DOHH2 (cell line): ENCODE measurements around the gene GPC6.

ENCODE experiments used
- H3F3A ChIP-seq: fragments of 200-600 bp; sonication (generic), shearing (Covaris generic); 2 replicates; pipeline ENCODE4 v1.6.0; 2016; ENCODE audit warnings: antibody characterized with exemption, mild to moderate bottlenecking; ENCODE audit not compliant: control insufficient read depth, insufficient read depth
- H3K27ac ChIP-seq: fragments of 200-600 bp; sonication (generic); 2 replicates; pipeline ENCODE4 v1.5.1; 2014; ENCODE audit warnings: low read depth, mild to moderate bottlenecking, low read length, moderate library complexity
- H3K27me3 ChIP-seq: fragments of 200-600 bp; sonication (generic); 2 replicates; pipeline ENCODE4 v1.6.1; 2014; ENCODE audit warnings: mild to moderate bottlenecking, low read length, mixed read lengths; ENCODE audit not compliant: control insufficient read depth
- H3K36me3 ChIP-seq: fragments of 200-600 bp; sonication (generic); 2 replicates; pipeline ENCODE4 v1.6.1; 2014; ENCODE audit warnings: mild to moderate bottlenecking, low read length, moderate library complexity, mixed read lengths; ENCODE audit not compliant: control insufficient read depth
- H3K4me1 ChIP-seq: fragments of 200-600 bp; sonication (generic); 2 replicates; pipeline ENCODE4 v1.6.1; 2014; ENCODE audit warnings: mild to moderate bottlenecking, low read length, mixed read lengths; ENCODE audit not compliant: control insufficient read depth
- H3K4me2 ChIP-seq: fragments of 200-600 bp; sonication (generic); 2 replicates; pipeline ENCODE4 v1.6.0; 2014; ENCODE audit warnings: mild to moderate bottlenecking, low read length, moderate library complexity
- H3K4me3 ChIP-seq: fragments of 200-600 bp; sonication (generic); 2 replicates; pipeline ENCODE4 v1.5.1; 2014; ENCODE audit warnings: mild to moderate bottlenecking, low read length, mixed read lengths
- H3K79me2 ChIP-seq: fragments of 200-600 bp; sonication (generic); 2 replicates; pipeline ENCODE4 v1.6.1; 2014; ENCODE audit warnings: mild to moderate bottlenecking, low read length, mixed read lengths; ENCODE audit not compliant: control insufficient read depth
- H3K9me2 ChIP-seq: fragments of 200-600 bp; sonication (generic); replicated peaks from 2 replicates; pipeline ENCODE4 v1.6.1; 2014; ENCODE audit warnings: mild to moderate bottlenecking, low read length, mixed read lengths; ENCODE audit not compliant: control insufficient read depth
- H3K9me3 ChIP-seq: fragments of 200-600 bp; sonication (generic); 2 replicates; pipeline ENCODE4 v1.6.1; 2014; ENCODE audit warnings: antibody characterized with exemption, low read length, mixed read lengths; ENCODE audit not compliant: control insufficient read depth, insufficient read depth
- H4K20me1 ChIP-seq: fragments of 200-600 bp; sonication (generic); 2 replicates; pipeline ENCODE4 v1.6.0; 2014; ENCODE audit warnings: low read depth, mild to moderate bottlenecking, antibody characterized with exemption, low read length, moderate library complexity; ENCODE audit not compliant: control insufficient read depth, insufficient read depth
- CTCF ChIP-seq: fragments of 200-600 bp; sonication (generic); IDR thresholded peaks from one replicate; pipeline ENCODE4 v1.5.1; 2014; ENCODE audit warnings: antibody characterized with exemption, mild to moderate bottlenecking, low read depth, low read length; ENCODE audit not compliant: poor library complexity, severe bottlenecking
- EZH2phosphoT487 ChIP-seq: fragments of 200-600 bp; sonication (generic); IDR thresholded peaks from 2 replicates; pipeline ENCODE4 v1.6.1; 2017; ENCODE audit warnings: borderline replicate concordance, mild to moderate bottlenecking, antibody characterized with exemption, low read length, moderate library complexity, mixed read lengths

GPC6 gene

DNA sequence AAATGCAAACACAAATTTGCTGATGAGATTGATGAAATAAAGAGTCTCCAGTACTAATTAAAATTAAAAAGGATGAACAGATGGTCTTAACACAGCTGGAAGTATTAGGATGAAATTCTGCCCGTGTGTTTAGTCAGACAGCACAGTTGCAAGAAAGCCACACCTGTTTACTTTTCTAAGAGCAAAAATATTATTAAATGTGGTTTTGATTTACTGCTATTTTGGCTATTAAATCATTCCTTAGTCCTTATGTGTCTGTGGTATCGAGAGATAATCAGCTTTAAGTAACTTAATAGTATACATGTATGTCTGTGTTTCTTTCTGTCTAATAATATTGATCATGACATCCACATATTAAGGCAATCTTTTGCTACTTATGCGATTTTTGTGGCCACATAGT is 494.9 kb downstream of the GPC6 start:
- Histone ChIP-seq H3K4me3 (no peak overlapping the region), H3K9me2 (no peaks in the 10 kb centered on the region), H3K4me1 (no peaks in the 10 kb centered on the region), H3K79me2 (no peaks in the 10 kb centered on the region), H3F3A (no peaks in the 10 kb centered on the region), H3K27me3 (no peaks in the 10 kb centered on the region), H3K27ac (no peak overlapping the region), H3K4me2 (no peak overlapping the region), H3K36me3 (no peaks in the 10 kb centered on the region), H3K9me3 (no peaks in the 10 kb centered on the region), H4K20me1 (no peaks in the 10 kb centered on the region)
- TF ChIP-seq CTCF (no peak), EZH2phosphoT487 (no peak)

- Histone ChIP-seq H3K9me3 (no peaks in the 10 kb centered on the region), H3K36me3 (no peaks in the 10 kb centered on the region), H3K4me2 (no peak overlapping the region), H3K4me3 (no peak overlapping the region), H4K20me1 (no peaks in the 10 kb centered on the region), H3F3A (no peaks in the 10 kb centered on the region), H3K27ac (no peak overlapping the region), H3K4me1 (no peaks in the 10 kb centered on the region), H3K27me3 (no peaks in the 10 kb centered on the region), H3K79me2 (no peaks in the 10 kb centered on the region), H3K9me2 (no peaks in the 10 kb centered on the region)
- TF ChIP-seq CTCF (no peak), EZH2phosphoT487 (no peak)
These were observed 496.7 kb downstream of the GPC6 start for GRCh38 chr13:93723316-93723715.

- Histone ChIP-seq H3K4me1 (no peaks in the 10 kb centered on the region), H3K4me3 (no peak overlapping the region), H3K27me3 (no peaks in the 10 kb centered on the region), H3F3A (no peaks in the 10 kb centered on the region), H3K79me2 (no peaks in the 10 kb centered on the region), H3K9me2 (no peaks in the 10 kb centered on the region), H3K4me2 (no peak overlapping the region), H4K20me1 (no peaks in the 10 kb centered on the region), H3K36me3 (no peaks in the 10 kb centered on the region), H3K9me3 (no peaks in the 10 kb centered on the region), H3K27ac (no peak overlapping the region)
- TF ChIP-seq EZH2phosphoT487 = no peak
These were observed 497.6 kb downstream of the GPC6 start for GRCh38 chr13:93724187-93724586.

GRCh38 chr13:93726173-93726957 is 499.8 kb downstream of the GPC6 start:
- Histone ChIP-seq H3K36me3 (no peaks in the 10 kb centered on the region), H3K27ac (no peak overlapping the region), H3K9me3 (no peaks in the 10 kb centered on the region), H3K4me3 (no peak overlapping the region), H3K4me2 (no peak overlapping the region), H3F3A (no peaks in the 10 kb centered on the region), H3K4me1 (no peaks in the 10 kb centered on the region), H4K20me1 (no peaks in the 10 kb centered on the region), H3K9me2 (no peaks in the 10 kb centered on the region), H3K27me3 (no peaks in the 10 kb centered on the region), H3K79me2 (no peaks in the 10 kb centered on the region)
- TF ChIP-seq CTCF = no peak
